ENCODE measurements around the gene DCC. TPM values are rescaled to one million over a fixed set of nuclear protein-coding genes. Genes with fewer than 3 reads are reported as not detected.

The DCC gene
- total and polyA plus RNA-seq, 2 of the 8 experiments (the other 6 are each of a cell fraction or from before 2014, with no cell fraction given) = 0.14 to 1.4 TPM

DNA sequence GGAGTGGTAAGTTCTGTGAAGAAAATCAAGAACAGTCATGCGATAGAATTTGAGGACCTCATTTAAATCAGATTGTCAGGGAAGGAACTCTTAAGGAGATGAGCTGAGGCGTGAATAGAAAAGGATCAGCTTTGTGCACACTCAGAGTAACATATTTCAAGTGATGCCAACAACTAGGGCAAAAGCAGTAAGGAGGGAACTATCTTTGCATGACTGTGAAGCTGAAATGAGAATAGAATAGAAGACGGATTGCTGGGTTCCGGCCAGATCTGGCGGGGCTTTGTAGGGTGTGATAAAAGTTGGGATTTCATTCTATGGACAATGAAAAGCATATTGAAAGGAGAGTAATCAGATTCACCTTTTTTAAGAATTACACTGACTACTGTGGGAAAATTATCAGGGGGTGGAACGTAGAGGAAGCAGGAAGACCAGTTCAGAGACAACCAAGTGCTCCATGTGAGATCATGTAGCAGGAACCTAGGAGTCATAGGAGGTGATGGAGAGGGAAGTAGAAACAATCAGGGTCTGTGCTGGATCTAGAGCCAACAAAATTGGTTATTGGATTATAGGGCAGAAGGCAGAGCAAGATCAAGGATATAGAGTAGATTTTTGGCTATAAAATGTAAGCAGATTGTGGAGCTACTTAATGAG, 884.3 kb downstream of the DCC start (continued):
- TF ChIP-seq, protein P1, sequence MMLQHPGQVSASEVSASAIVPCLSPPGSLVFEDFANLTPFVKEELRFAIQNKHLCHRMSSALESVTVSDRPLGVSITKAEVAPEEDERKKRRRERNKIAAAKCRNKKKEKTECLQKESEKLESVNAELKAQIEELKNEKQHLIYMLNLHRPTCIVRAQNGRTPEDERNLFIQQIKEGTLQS (IDR thresholded peaks at IDR 0.05; ENCODE audit: insufficient read depth, low read depth, low read length) = no peak
- TF ChIP-seq NRF1 (IDR thresholded peaks at IDR 0.05; ENCODE audit: low read depth, low read length) (no peak), SIN3A (conservative IDR thresholded peaks at IDR 0.05 in 1 of 2, IDR thresholded peaks at IDR 0.05 in 1 of 2; ENCODE audit: low read depth in 1 of 2, low read length in 2 of 2) (no peak), SP4 (IDR thresholded peaks at IDR 0.05; ENCODE audit: low read length) (no peak), NANOG (IDR thresholded peaks at IDR 0.05; ENCODE audit: insufficient read depth, low read depth, low read length, poor library complexity, severe bottlenecking) (no peak)
- TF ChIP-seq, protein P2, sequence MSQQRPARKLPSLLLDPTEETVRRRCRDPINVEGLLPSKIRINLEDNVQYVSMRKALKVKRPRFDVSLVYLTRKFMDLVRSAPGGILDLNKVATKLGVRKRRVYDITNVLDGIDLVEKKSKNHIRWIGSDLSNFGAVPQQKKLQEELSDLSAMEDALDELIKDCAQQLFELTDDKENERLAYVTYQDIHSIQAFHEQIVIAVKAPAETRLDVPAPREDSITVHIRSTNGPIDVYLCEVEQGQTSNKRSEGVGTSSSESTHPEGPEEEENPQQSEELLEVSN (IDR thresholded peaks at IDR 0.05) = no peak

All from H1 (cell line).